HUDEP-2 (cell line): ENCODE measurements around the gene POLD3.
A peak's percentile ranks its signal among the peaks of the same experiment; 100 is the strongest.
"Not testable (repeated sequence)": the region's sequence is repeated elsewhere in the genome, so short reads cannot be mapped to it uniquely, and the experiment has no call there.

ENCODE experiments used
- DNase-seq, 76 experiments: peaks; one replicate each; lab custom pipeline; 2025; ENCODE audit not compliant: unreplicated experiment in 76 of 76; lab: John Stamatoyannopoulos, UW

The POLD3 gene

GRCh38 chr11:74633406-74634393 lies 41.3 kb downstream of the POLD3 start:
- DNase-seq, result no peak

- peak in 14 of 76 experiments; percentile 0 to 20 (median 8) for DNase-seq
Observed at GRCh38 chr11:74634537-74634936, 42.2 kb downstream of the POLD3 start.

GRCh38 chr11:74636630-74637184 lies 44.3 kb downstream of the POLD3 start:
- peak in 2 of 76 experiments; percentile 2 to 13 for DNase-seq

GRCh38 chr11:74637700-74638099 lies 45.3 kb downstream of the POLD3 start:
- DNase-seq, result no peak

- DNase-seq, result no peak
Observed at GRCh38 chr11:74638869-74639268, 46.5 kb downstream of the POLD3 start.

- no peak for DNase-seq
Observed at GRCh38 chr11:74639533-74639932, 47.2 kb downstream of the POLD3 start.

- no peak for DNase-seq
Observed at GRCh38 chr11:74641289-74641688, 48.9 kb downstream of the POLD3 start.

- no peak for DNase-seq
Observed at GRCh38 chr11:74641905-74642304, 49.5 kb downstream of the POLD3 start.

- no peak for DNase-seq
Observed at GRCh38 chr11:74642912-74643311, 50.5 kb downstream of the POLD3 start.

GRCh38 chr11:74644081-74644480 lies 51.7 kb downstream of the POLD3 start:
- DNase-seq, result no peak

- DNase-seq, result no peak
Observed at GRCh38 chr11:74646215-74646614, 53.8 kb downstream of the POLD3 start.

GRCh38 chr11:74646954-74647353 lies 54.6 kb downstream of the POLD3 start:
- no peak for DNase-seq

- no peak for DNase-seq
Observed at GRCh38 chr11:74647404-74647803, 55.0 kb downstream of the POLD3 start.

GRCh38 chr11:74647831-74648230 lies 55.4 kb downstream of the POLD3 start:
- DNase-seq, result no peak

GRCh38 chr11:74648894-74649293 lies 56.5 kb downstream of the POLD3 start:
- no peak for DNase-seq

GRCh38 chr11:74650498-74650897 lies 58.1 kb downstream of the POLD3 start:
- DNase-seq, result no peak

- DNase-seq, result no peak
Observed at GRCh38 chr11:74654976-74655375, 62.6 kb downstream of the POLD3 start.

GRCh38 chr11:74659124-74659523 lies 66.7 kb downstream of the POLD3 start:
- DNase-seq, result not testable (repeated sequence)

GRCh38 chr11:74662487-74663103 lies 70.2 kb downstream of the POLD3 start:
- no peak for DNase-seq

- no peak for DNase-seq
Observed at GRCh38 chr11:74663315-74663714, 70.9 kb downstream of the POLD3 start.
